ENCODE data around the gene LRRC46.

The LRRC46 gene

GRCh38 chr17:47810200-47810821 is 21.2 kb upstream of the LRRC46 start:
- no peak for DNase-seq

DNA sequence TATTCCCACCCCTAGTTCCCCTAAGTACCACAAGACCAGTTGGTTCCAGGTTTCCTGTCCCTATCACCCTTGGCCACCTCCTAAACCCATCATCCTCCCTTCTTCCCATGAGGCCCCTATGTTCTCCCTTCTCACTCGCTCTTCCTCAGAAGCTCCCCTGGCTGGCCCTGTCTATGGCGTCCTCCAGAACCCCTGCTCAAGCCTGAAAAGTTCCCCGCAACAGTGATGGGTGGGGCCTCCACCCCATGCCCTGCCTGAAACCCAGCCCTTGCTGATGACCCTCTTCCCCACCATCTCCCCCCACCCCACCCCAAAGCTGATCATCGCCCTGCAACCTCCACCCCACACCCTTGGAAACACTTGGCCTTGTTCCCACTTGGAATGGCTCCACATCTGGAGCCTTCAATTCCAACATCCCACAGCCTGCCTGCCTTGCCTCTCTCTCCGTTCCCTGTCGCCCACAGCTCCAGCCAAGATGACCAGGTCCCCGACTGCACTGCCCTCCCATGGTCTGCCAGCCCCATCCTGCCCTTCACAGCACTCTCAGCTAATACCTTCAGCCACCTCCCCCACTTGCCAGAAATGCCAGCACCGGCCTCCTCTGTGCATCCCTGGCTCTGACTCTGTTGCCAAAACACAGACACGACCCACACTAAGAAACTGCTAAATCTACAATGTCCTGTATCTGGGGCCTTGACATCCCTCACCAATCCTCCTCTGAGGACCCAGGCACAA is 20.4 kb upstream of the LRRC46 start:
- DNase-seq: no peak

GRCh38 chr17:47811709-47812108 is 19.8 kb upstream of the LRRC46 start:
- DNase-seq: no peak

DNA sequence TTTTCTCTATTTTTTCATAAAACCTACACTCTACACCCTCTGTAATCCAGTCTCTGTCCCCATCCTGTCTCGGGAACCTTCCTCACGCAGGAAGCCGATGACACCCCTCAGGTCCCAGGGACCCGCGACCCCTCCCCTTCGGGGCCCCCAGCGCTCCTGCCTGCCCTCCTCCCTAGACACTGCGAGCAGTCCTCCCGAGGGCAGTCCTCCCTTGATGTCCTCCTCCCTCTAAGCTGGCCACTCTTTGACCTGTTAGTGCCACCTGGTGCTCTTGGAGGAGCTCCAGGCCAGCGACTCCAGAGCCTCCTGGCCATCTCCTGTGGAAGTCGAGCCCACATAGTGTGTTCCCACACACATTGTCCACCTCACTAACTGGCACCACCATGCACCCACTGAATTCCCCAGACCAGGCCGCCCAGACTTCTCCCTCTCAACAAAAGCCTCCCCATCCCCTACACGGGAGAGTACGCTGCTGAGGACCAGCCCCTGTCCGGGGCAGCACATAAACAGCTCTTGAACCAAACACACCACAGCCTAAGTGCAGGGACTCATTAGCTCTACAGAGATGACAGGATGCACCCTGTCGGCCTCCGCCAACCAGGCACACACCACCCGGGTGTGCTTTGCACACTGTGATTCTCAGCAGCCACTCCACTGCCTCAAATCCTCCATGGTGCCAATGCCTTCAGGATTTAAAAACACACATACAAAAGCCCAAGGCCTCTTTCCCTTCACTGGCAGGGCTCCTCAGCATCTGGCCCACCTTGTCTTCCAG is 19.1 kb upstream of the LRRC46 start:
- no peak for DNase-seq

DNA sequence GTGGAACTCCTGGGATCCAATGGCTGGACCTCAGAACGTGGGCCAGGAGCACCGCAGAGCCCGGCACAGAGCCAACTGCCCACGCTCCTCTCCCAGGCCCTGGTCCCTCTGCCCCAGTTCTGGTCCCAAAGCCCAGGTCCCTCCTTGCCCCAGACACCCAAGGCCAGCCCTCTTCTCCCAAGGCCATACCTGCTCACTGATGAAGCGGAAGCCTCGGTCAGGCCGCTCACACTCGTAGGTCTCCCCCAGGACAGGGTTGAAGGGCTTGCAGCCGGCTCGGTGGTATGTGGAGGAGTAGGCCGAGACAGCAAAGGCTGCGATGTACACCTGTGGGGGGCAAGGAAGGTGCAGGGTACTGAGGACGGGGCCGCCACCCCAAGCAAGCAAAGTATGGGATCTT is 18.4 kb upstream of the LRRC46 start:
- no peak for DNase-seq

- no peak for DNase-seq
Observed at GRCh38 chr17:47813512-47814031, 17.9 kb upstream of the LRRC46 start.

- no peak for DNase-seq
Observed at GRCh38 chr17:47815106-47815918, 16.2 kb upstream of the LRRC46 start.

- no peak for DNase-seq
Observed at GRCh38 chr17:47816111-47816735, 15.2 kb upstream of the LRRC46 start.

DNA sequence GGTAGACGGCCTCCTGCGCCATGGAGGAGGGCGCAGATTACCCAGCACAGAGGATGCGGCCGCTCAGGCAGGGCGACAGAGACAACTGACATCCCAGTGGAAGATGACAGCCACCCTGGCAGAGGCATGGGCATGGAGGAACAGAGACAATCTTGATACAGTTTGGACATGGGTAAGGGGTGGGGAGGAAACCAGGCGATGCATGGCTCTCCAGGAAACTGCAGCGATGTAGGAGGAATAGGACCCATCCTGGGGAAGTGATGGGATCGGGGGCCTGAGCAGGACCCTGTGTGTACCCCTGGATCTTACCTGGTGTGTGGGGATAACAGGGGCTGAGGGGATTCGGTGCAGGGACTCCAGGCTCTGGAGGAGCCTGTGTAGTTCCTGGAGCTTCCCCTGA is 14.5 kb upstream of the LRRC46 start:
- DNase-seq: no peak

DNA sequence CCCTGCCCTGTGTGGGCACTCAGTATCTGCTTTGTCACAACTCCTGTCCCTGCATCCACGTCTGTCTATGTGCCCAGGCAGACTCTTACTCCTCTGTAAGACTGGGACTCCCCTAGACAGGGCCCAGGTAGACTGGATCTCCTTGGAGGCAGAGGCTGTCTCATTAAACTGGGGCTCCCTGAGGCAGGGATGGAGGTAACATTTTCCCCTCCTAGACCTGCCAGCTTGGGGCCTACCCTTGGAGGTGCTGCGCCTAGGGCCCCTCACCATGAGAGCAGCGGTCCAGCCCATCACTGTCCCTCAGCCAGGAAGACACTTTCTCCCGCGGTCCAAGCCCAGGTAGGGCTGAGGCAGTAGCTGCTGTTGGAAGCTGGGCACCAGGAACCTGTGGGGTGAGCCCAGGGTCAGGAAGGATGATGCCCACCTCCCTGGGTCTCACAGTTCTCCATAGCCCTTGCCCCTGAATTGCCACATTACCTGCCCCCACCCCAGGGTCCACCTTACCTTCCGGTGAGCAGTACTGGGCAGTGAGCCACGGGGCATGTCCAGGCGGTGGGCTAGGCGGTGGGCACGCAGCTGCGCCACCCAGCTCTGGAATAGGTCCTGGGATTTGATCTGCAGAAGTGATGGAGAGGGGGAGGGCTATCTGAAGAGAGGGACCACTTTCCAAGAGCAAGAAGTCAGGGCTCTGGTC is 13.3 kb upstream of the LRRC46 start:
- no peak for DNase-seq

GRCh38 chr17:47819475-47819874 is 12.0 kb upstream of the LRRC46 start:
- no peak for DNase-seq

DNA sequence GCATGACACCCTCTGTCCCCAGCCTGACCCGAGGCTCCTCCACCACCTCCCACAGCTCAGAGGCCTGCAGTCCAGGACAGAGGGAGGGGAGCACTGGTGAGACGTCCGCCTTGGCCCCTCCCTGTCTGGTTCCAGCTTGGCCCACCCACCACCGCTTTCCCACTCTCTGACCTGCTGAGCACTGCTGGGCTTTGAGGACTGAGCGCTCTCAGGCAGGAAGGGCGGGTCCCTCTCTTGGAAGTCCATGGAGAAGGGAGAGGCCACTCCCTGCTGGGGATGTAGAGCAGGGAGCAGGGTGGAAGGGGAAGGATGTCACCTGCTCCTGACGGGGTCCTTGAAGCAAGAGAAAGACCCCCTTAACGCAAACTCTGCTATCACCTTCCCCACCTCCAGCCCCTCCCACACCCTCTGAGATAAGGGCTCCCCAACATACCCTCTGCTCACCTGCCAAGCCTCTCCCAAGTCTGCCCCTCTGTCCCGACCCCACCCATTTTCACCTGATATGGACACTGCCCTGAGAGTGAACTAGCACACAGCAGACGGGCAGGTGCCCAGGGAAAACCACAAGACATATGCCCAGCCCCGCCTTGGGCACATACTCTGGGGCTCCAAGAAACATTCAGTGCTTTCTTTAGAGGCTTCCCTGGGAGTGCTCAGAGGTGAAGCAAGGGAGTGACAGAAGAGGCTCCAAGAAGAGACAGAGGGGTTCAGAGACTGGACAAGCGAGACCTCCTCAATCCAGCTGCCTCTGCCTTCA is 11.3 kb upstream of the LRRC46 start:
- no peak for DNase-seq

- no peak for DNase-seq
Observed at GRCh38 chr17:47821031-47821423, 10.4 kb upstream of the LRRC46 start.

- peak; percentile 86 for DNase-seq
Observed at GRCh38 chr17:47821424-47822391, 9.8 kb upstream of the LRRC46 start, which contains the start of gene OSBPL7. Gene OSBPL7, minus strand, starts transcription at chr17:47821794. Its CDS starts 1,516 bp downstream, at chr17:47820278.

- no peak for DNase-seq
Observed at GRCh38 chr17:47822785-47823184, 8.7 kb upstream of the LRRC46 start.

GRCh38 chr17:47823519-47823918 is 8.0 kb upstream of the LRRC46 start:
- no peak for DNase-seq

DNA sequence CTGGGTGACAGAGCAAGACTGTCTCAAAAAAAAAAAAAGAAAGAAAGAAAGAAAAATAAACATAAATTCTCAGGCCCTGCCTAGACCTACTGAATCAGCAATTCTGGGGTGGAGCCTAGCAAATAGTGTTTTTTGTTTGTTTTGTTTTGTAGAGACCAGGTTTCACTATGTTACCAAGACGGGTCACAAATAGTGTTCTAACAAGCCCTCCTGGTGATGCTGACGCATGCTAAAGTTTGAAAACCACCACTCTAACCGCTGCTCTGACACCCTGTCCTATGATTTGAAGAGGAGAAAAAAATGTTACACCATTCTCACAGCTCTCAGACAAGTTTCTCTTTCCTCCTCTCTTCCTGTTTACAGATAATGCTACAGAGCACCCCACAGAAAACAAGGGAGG is 1.6 kb upstream of the LRRC46 start:
- no peak for DNase-seq

GRCh38 chr17:47830396-47831002 is 971 bp upstream of the LRRC46 start:
- DNase-seq: no peak

DNA sequence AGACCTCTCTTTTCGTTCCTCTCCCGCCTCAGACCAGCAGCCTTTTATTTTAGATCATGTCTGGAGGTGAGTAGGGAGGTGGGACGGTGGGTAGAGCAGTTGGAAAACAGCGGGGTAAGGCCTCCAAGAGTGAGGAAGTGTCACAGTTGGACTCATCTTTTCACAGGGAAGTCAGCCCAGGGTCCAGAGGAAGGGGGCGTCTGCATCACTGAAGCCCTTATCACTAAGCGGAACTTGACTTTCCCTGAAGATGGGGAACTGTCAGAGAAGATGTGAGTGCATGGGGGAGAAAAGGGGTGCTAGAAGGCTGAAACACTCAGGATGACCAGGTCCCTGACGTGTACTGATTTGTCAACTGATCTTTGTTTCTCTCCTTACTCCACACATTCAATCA is 461 bp downstream of the LRRC46 start:
- no peak for DNase-seq

All from activated CD8-positive, alpha-beta memory T cell treated with anti-CD3 and anti-CD28 coated beads for 24 hours (primary cell).